Measurements from ENCODE around the gene TMEM132D.

GRCh38 chr12:129190827-129191226 is 713.0 kb downstream of the TMEM132D start:
- no peak for TF ChIP-seq WT1 (tag by site-specific recombination; IDR thresholded peaks at IDR 0.05)
- TF ChIP-seq ZNF639 (tag by site-specific recombination; IDR thresholded peaks at IDR 0.05) = no peak
- no peak for TF ChIP-seq CTCF (tag by site-specific recombination; IDR thresholded peaks at IDR 0.05)
- TF ChIP-seq PRDM10 (tag by site-specific recombination; IDR thresholded peaks at IDR 0.05) = no peak
- no peak for TF ChIP-seq SCRT1 (tag by site-specific recombination; IDR thresholded peaks at IDR 0.05; ENCODE audit: borderline replicate concordance)
- TF ChIP-seq ZNF24 (tag by site-specific recombination; IDR thresholded peaks at IDR 0.05) = no peak
- TF ChIP-seq ZNF274 (IDR thresholded peaks at IDR 0.05; ENCODE audit: low read length) = no peak
- TF ChIP-seq ZNF274 (tag by site-specific recombination; IDR thresholded peaks at IDR 0.05; ENCODE audit: borderline replicate concordance) = no peak
- no peak for TF ChIP-seq ZNF37A (tag by site-specific recombination; IDR thresholded peaks at IDR 0.05)
- TF ChIP-seq ZNF518A (tag by site-specific recombination; conservative IDR thresholded peaks at IDR 0.05; ENCODE audit: low read depth) = no peak
- no peak for TF ChIP-seq ZFHX2 (tag by site-specific recombination; conservative IDR thresholded peaks at IDR 0.05)
- no peak for TF ChIP-seq ZBTB10 (tag by site-specific recombination; IDR thresholded peaks at IDR 0.05)
- TF ChIP-seq ZBTB20 (tag by site-specific recombination; IDR thresholded peaks at IDR 0.05) = no peak

Measured in HEK293 (cell line).